MM.1S (cell line): ENCODE data around the gene CCDC157.

ENCODE experiments used
- DNase-seq: peaks from one replicate; pipeline ENCODE4 v3.0.0-alpha.2; 2015
- H2AFZ ChIP-seq: fragments of 300-600 bp; sonication (generic); 2 replicates; pipeline ENCODE4 v1.6.0; 2016; ENCODE audit warnings: antibody characterized with exemption, low read length
- H3F3A ChIP-seq: fragments of 300-600 bp; sonication (generic); 2 replicates; pipeline ENCODE4 v1.6.1; 2016; ENCODE audit warnings: mild to moderate bottlenecking, antibody characterized with exemption, low read length, moderate library complexity, mixed read lengths; ENCODE audit not compliant: insufficient read depth
- H3K27ac ChIP-seq: fragments of 300-600 bp; sonication (generic); 2 replicates; pipeline ENCODE4 v1.5.1; 2016; ENCODE audit warnings: mild to moderate bottlenecking, low read length
- H3K27me3 ChIP-seq: fragments of 300-600 bp; sonication (generic); replicated peaks from 2 replicates; pipeline ENCODE4 v1.6.0; 2016; ENCODE audit warnings: low read length; ENCODE audit not compliant: insufficient read depth
- H3K36me3 ChIP-seq: fragments of 300-600 bp; sonication (generic); replicated peaks from 2 replicates; pipeline ENCODE4 v1.6.1; 2016; ENCODE audit warnings: mild to moderate bottlenecking, low read length, mixed read lengths; ENCODE audit not compliant: insufficient read depth
- H3K4me1 ChIP-seq: fragments of 300-600 bp; sonication (generic); 2 replicates; pipeline ENCODE4 v1.6.1; 2016; ENCODE audit warnings: low read length, mixed read lengths
- H3K4me2 ChIP-seq: fragments of 300-600 bp; sonication (generic); 2 replicates; pipeline ENCODE4 v1.6.0; 2016; ENCODE audit warnings: low read depth, low read length
- H3K4me3 ChIP-seq: fragments of 300-600 bp; sonication (generic); 2 replicates; pipeline ENCODE4 v1.5.1; 2016; ENCODE audit warnings: low read length, mixed read lengths
- H3K79me2 ChIP-seq: fragments of 300-600 bp; sonication (generic); 2 replicates; pipeline ENCODE4 v1.6.1; 2016; ENCODE audit warnings: mixed run types, low read length, mixed read lengths
- H3K9ac ChIP-seq: fragments of 300-600 bp; sonication (generic); 2 replicates; pipeline ENCODE4 v1.6.1; 2016; ENCODE audit warnings: low read length, mixed read lengths
- H3K9me2 ChIP-seq: fragments of 300-600 bp; sonication (generic); replicated peaks from 2 replicates; pipeline ENCODE4 v1.6.1; 2016; ENCODE audit warnings: mild to moderate bottlenecking, low read length, mixed read lengths; ENCODE audit not compliant: insufficient read depth
- H3K9me3 ChIP-seq: fragments of 300-600 bp; sonication (generic); replicated peaks from 2 replicates; pipeline ENCODE4 v1.6.1; 2016; ENCODE audit warnings: mild to moderate bottlenecking, low read length, mixed read lengths; ENCODE audit not compliant: insufficient read depth
- H4K20me1 ChIP-seq: fragments of 300-600 bp; sonication (generic); 2 replicates; pipeline ENCODE4 v1.6.1; 2016; ENCODE audit warnings: mild to moderate bottlenecking, low read length, moderate library complexity, mixed read lengths; ENCODE audit not compliant: insufficient read depth
- CTCF ChIP-seq: fragments of 300-600 bp; sonication (generic); IDR thresholded peaks from 2 replicates; pipeline ENCODE4 v1.5.1; 2016; ENCODE audit warnings: antibody characterized with exemption, low read length, mixed read lengths
- EZH2 ChIP-seq: fragments of 300-600 bp; sonication (generic); optimal IDR thresholded peaks from 2 replicates; pipeline ENCODE3; 2017; ENCODE audit warnings: low read depth, mild to moderate bottlenecking, antibody characterized with exemption, low read length, mixed read lengths
- EZH2phosphoT487 ChIP-seq: fragments of 300-600 bp; sonication (generic); IDR thresholded peaks from 2 replicates; pipeline ENCODE4 v1.6.1; 2018; ENCODE audit warnings: antibody characterized with exemption, low read length

Gene CCDC157

GRCh38 chr22:30332994-30333706, 23.7 kb upstream of the CCDC157 start:
- Histone ChIP-seq H3K36me3 (peaks cover 10% of the 10 kb centered on the region), H3F3A (0 out of 2 replicates have a peak, but pooled peaks cover 4% of the 10 kb centered on the region), H3K9me3 (no peaks in the 10 kb centered on the region), H3K9ac (no peak overlapping the region), H3K9me2 (no peaks in the 10 kb centered on the region), H3K4me1 (no peaks in the 10 kb centered on the region), H3K79me2 (no peaks in the 10 kb centered on the region), H4K20me1 (no peaks in the 10 kb centered on the region), H3K27ac (no peak overlapping the region), H3K4me3 (no peak overlapping the region), H3K4me2 (no peak overlapping the region), H2AFZ (no peak overlapping the region), H3K27me3 (no peaks in the 10 kb centered on the region)
- TF ChIP-seq CTCF (no peak), EZH2phosphoT487 (no peak), EZH2 (no peak)
- no peak for DNase-seq

GRCh38 chr22:30333707-30334087, 23.1 kb upstream of the CCDC157 start:
- no peak overlapping the region for H2AFZ ChIP-seq
- peaks cover 13% of the 10 kb centered on the region for H3K36me3 ChIP-seq
- no peaks in the 10 kb centered on the region for H3K9me2 ChIP-seq
- H3K4me1 ChIP-seq = no peaks in the 10 kb centered on the region
- H3K9ac ChIP-seq = no peak overlapping the region
- no peak for DNase-seq
- H3K4me3 ChIP-seq = no peak overlapping the region
- no peaks in the 10 kb centered on the region for H3F3A ChIP-seq
- no peaks in the 10 kb centered on the region for H3K9me3 ChIP-seq
- no peaks in the 10 kb centered on the region for H4K20me1 ChIP-seq
- H3K27me3 ChIP-seq = no peaks in the 10 kb centered on the region
- no peak overlapping the region for H3K27ac ChIP-seq
- no peak overlapping the region for H3K4me2 ChIP-seq
- no peaks in the 10 kb centered on the region for H3K79me2 ChIP-seq
- no peak for TF ChIP-seq CTCF
- TF ChIP-seq EZH2phosphoT487 = no peak
- TF ChIP-seq EZH2 = no peak

- H3K4me2 ChIP-seq = no peak overlapping the region
- DNase-seq = no peak
- H3K27me3 ChIP-seq = no peaks in the 10 kb centered on the region
- no peak overlapping the region for H2AFZ ChIP-seq
- no peaks in the 10 kb centered on the region for H4K20me1 ChIP-seq
- no peaks in the 10 kb centered on the region for H3K9me3 ChIP-seq
- no peak overlapping the region for H3K9ac ChIP-seq
- H3K4me3 ChIP-seq = no peak overlapping the region
- no peaks in the 10 kb centered on the region for H3K79me2 ChIP-seq
- peaks cover 19% of the 10 kb centered on the region for H3K36me3 ChIP-seq
- H3F3A ChIP-seq = no peaks in the 10 kb centered on the region
- TF ChIP-seq CTCF (no peak), EZH2phosphoT487 (no peak), EZH2 (no peak)
- H3K4me1 ChIP-seq = no peaks in the 10 kb centered on the region
- no peaks in the 10 kb centered on the region for H3K9me2 ChIP-seq
- H3K27ac ChIP-seq = no peak overlapping the region
These were observed 22.2 kb upstream of the CCDC157 start for GRCh38 chr22:30334646-30335045.
